ENCODE measurements around the gene CYTIP. TPM values are rescaled to one million over a fixed set of nuclear protein-coding genes. Genes with fewer than 3 reads are reported as not detected.

Gene CYTIP
- total RNA-seq (24.0 TPM), polyA plus RNA-seq (ENCODE audit: insufficient read depth, low read depth, low replicate concordance) (3.5 TPM)
- long read RNA-seq, donor 1 = 0 reads
- long read RNA-seq, donor 2 = 0 reads
- long read RNA-seq, donor 3, partial matches to known transcripts = 0 of 1 reads
- long read RNA-seq, donor 3, other reads (novel, unspliced or antisense) = 0 of 1 reads
- long read RNA-seq, donor 4 = 0 reads
- long read RNA-seq, donor 5 = 0 reads
- long read RNA-seq, donor 6 = 0 reads
- long read RNA-seq, donor 7, transcript CYTIP-201 (8 exons, 2,260 nt) = major isoform, 5 of 7 reads
- long read RNA-seq, donor 7, partial matches to known transcripts = 0 of 7 reads
- long read RNA-seq, donor 7, other reads (novel, unspliced or antisense) = 2 of 7 reads
- long read RNA-seq, donor 8 = 0 reads
- long read RNA-seq, donor 9 = 0 reads
- long read RNA-seq, donor 10 = 0 reads

DNA sequence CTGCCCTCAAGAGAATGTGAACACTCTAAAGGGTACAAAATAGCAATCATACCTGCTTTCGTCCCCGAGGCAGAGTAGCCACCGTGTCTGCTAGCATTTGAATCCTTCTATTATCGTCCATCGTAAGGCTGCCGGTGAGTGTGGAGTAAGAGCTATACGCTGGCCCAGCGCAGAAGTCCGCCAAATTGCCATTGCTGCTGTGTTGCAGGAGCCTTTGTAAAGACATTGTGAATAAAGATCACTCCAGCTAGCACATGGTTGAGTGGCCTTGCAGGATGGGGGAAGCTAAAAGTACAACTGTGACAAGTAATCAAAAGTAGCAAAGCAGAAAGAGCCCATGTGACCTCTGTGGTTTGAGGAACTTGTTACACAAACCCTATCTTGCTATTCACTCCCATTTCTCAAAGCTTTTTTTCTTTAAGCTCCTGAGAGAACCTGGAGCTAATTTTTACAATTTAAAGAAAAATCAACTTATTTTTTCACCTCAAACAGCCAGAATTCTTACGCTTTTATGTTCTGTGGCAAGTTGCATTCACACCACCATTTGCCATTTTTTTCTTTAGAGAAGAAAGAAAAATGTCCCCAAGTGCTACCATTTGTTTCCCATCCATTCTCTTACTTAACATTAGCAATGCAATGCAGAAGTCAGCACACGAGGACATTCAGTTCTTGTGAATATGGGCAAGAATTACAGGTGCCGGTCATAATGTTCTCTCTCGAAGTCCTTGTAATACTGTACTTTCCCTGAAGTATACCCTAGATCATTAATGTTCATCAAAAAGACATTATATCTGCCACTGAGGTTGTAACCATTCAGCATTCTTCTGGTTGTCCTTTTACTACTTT lies at the start of gene CYTIP:
Gene CYTIP (minus strand): TSS at position 295 of the 846 bp plus-strand sequence. CDS start 69 bp downstream, at position 226.
- DNase-seq (peak in 2 of 5 donors; percentile 24 to 40), FAIRE-seq (no peak)
- TF ChIP-seq, protein P1, sequence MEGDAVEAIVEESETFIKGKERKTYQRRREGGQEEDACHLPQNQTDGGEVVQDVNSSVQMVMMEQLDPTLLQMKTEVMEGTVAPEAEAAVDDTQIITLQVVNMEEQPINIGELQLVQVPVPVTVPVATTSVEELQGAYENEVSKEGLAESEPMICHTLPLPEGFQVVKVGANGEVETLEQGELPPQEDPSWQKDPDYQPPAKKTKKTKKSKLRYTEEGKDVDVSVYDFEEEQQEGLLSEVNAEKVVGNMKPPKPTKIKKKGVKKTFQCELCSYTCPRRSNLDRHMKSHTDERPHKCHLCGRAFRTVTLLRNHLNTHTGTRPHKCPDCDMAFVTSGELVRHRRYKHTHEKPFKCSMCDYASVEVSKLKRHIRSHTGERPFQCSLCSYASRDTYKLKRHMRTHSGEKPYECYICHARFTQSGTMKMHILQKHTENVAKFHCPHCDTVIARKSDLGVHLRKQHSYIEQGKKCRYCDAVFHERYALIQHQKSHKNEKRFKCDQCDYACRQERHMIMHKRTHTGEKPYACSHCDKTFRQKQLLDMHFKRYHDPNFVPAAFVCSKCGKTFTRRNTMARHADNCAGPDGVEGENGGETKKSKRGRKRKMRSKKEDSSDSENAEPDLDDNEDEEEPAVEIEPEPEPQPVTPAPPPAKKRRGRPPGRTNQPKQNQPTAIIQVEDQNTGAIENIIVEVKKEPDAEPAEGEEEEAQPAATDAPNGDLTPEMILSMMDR (IDR thresholded peaks at IDR 0.05; ENCODE audit: borderline replicate concordance, extremely low read depth, insufficient read depth) = no peak
- Histone ChIP-seq H3K9ac (ENCODE audit: low read length in 3 of 3) (peak within 1 kb of the TSS in 1 of 3 donors; percentile 17), H3K4me1 (ENCODE audit: control insufficient read depth in 2 of 3, insufficient read depth in 2 of 3, low read depth in 1 of 3, low read length in 3 of 3) (peaks cover 0 to 13% (median 9%) of the 10 kb centered on the region in 3 donors), H3K9me3 (ENCODE audit: control insufficient read depth in 2 of 3, insufficient read depth in 1 of 3, low read length in 3 of 3) (no peaks in the 10 kb centered on the region), H3K27ac (ENCODE audit: low read depth in 2 of 2, low read length in 2 of 2) (no peak within 1 kb of the TSS), H3K27me3 (ENCODE audit: control insufficient read depth, insufficient read depth, low read length) (no peaks in the 10 kb centered on the region), H3K36me3 (ENCODE audit: control insufficient read depth in 2 of 3, insufficient read depth in 3 of 3, low read length in 3 of 3) (no peaks in the 10 kb centered on the region), H3K4me3 (ENCODE audit: low read length in 3 of 3) (peak within 1 kb of the TSS in 2 of 3 donors; percentile 22 to 34)
- intact Hi-C loops (cut with DNase I) = no loop called here

DNA sequence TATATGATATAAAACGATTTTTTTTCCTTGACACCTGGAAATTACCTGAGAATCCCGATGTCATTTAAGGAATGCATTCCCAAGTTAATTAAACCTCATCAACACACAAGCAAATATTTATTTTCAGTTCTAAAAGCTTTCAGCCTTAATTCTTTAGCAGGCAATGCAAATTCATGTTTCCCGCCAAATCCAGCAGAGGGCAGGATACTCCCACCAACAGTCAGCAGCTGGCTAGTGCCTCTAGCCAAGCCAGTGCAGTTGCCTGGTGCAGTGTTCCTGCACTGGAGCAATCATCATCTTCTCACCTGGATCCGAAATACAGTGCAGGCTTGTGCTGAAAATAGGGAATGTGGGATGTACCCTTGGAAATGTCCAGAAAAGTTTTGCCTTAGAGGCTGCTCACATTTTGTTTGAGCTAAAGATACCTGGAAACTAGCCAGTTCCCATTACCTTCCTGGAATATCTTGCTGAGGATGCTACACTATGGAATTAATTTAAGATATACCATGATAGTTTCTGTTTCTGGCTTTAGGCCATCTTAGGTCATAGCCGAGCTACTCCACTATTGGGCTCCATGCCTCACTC lies 48.4 kb upstream of the CYTIP start:
- H3K9ac ChIP-seq (ENCODE audit: low read length in 3 of 3) = no peak overlapping the region
- intact Hi-C loops (cut with DNase I) = no loop called here
- peak; percentile 37 for FAIRE-seq
- TF ChIP-seq, protein P1 (IDR thresholded peaks at IDR 0.05; ENCODE audit: borderline replicate concordance, extremely low read depth, insufficient read depth) = peak; percentile 81
- H3K9me3 ChIP-seq (ENCODE audit: control insufficient read depth in 2 of 3, insufficient read depth in 1 of 3, low read length in 3 of 3) = no peaks in the 10 kb centered on the region
- DNase-seq = peak; percentile 67 to 83 (median 70)
- no peak overlapping the region for H3K27ac ChIP-seq (ENCODE audit: low read depth in 2 of 2, low read length in 2 of 2)
- H3K4me3 ChIP-seq (ENCODE audit: low read length in 3 of 3) = no peak overlapping the region
- no peaks in the 10 kb centered on the region for H3K36me3 ChIP-seq (ENCODE audit: control insufficient read depth in 2 of 3, insufficient read depth in 3 of 3, low read length in 3 of 3)
- H3K4me1 ChIP-seq (ENCODE audit: control insufficient read depth in 2 of 3, insufficient read depth in 2 of 3, low read depth in 1 of 3, low read length in 3 of 3) = peaks cover 0 to 10% (median 4%) of the 10 kb centered on the region in 3 donors
- H3K27me3 ChIP-seq (ENCODE audit: control insufficient read depth, insufficient read depth, low read length) = no peaks in the 10 kb centered on the region

DNA sequence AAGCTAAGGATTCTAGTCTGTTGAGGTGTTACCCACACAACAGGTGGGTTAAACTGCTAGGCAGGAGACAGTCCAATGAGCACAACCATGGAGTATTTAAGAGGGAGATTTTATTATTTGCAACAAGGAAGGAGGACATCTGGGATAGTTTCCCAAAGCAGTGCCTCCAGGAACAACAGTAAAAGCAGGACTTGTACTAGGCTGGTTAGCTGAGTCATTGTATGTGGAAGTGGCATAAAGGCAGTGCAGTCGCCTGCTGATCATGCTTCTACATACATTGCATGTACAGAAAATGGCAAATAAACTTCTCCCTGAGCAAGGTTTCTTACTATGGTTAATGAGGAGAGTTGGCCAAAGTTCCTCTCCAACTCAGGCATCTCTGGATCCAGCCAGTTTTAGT lies 46.1 kb upstream of the CYTIP start:
- no peaks in the 10 kb centered on the region for H3K27me3 ChIP-seq (ENCODE audit: control insufficient read depth, insufficient read depth, low read length)
- intact Hi-C loops (cut with DNase I) = no loop called here
- H3K9me3 ChIP-seq (ENCODE audit: control insufficient read depth in 2 of 3, insufficient read depth in 1 of 3, low read length in 3 of 3) = no peaks in the 10 kb centered on the region
- FAIRE-seq (no peak), DNase-seq (no peak)
- H3K4me1 ChIP-seq (ENCODE audit: control insufficient read depth in 2 of 3, insufficient read depth in 2 of 3, low read depth in 1 of 3, low read length in 3 of 3) = peaks cover 0 to 10% (median 4%) of the 10 kb centered on the region in 3 donors
- H3K9ac ChIP-seq (ENCODE audit: low read length in 3 of 3) = no peak overlapping the region
- H3K4me3 ChIP-seq (ENCODE audit: low read length in 3 of 3) = no peak overlapping the region
- TF ChIP-seq, protein P1 (IDR thresholded peaks at IDR 0.05; ENCODE audit: borderline replicate concordance, extremely low read depth, insufficient read depth) = no peak
- no peak overlapping the region for H3K27ac ChIP-seq (ENCODE audit: low read depth in 2 of 2, low read length in 2 of 2)
- no peaks in the 10 kb centered on the region for H3K36me3 ChIP-seq (ENCODE audit: control insufficient read depth in 2 of 3, insufficient read depth in 3 of 3, low read length in 3 of 3)
